ENCODE results near the gene PPP1R1B.

The PPP1R1B gene

GRCh38 chr17:39600997-39601597 lies 25.7 kb upstream of the PPP1R1B start:
- DNase-seq, result no peak

- DNase-seq, result no peak
Measured at GRCh38 chr17:39601758-39602532, 24.8 kb upstream of the PPP1R1B start.

DNA sequence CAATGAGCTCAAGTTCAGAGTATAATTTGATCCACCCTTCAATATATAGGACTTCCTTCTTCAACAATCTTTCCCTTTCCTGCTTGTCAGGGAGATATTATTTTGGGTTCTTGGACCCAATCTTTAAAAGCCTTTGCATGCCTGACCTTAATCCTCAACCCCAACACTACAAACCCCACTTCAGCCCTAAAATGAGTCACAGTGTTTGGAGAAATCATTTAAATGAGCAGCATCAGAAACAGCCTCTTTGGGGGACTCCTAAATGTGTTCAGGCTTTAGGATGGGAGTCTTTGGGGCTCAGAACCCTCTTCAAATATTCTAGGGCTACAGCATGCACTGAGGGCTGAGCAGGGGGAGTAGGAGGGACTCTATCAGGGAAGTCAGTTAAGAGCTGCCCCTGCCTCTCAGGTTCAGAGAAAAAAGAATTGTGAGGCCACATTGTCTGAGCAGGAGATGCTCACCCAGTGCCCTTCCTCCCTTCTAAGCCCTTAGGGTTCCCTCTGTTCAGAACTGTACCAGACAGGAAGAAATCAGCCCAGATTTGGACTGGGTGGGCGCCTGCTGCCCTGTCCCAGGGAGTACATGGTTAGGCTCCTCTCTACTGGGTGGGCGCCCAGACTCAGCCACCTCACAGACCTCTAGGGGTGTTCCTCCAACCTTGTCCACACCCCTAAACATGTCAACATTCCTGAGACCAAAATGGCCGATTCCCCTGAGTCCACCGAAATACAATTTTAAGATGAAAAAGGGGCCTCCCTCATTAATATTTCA lies 24.0 kb upstream of the PPP1R1B start:
- no peak for DNase-seq

GRCh38 chr17:39603304-39604016 lies 23.3 kb upstream of the PPP1R1B start:
- peak; percentile 34 to 52 (median 43) for DNase-seq

DNA sequence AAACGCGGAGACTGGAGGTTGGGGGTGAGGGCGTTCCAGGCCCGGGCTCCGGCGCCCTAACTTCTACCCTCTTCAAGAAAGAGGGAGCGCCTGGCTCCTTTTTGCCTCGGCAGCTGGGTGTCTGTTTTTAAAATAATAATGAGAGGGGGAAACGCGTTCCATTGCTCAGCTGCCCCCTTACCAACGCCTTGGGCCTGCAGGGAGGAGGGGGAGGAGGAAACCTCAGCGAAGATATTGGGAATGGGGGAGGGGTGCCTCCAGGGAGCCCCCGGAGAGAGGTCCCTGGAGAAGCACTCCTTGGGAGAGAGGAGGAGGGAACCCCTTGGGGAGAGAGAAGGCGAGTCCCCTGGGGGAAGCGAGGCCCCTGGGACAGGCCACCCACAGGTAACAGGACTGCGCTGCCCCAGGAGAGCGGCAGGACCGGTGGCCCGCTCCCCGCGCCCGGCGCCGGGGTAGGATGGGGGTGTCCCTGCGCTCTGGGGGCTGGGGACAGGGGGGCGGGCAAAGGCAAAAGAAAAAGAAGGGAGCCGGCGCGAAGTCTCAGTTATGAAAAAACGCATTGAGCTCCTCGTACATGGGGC lies 21.8 kb upstream of the PPP1R1B start:
- no peak for DNase-seq

- peak in 1 of 3 donors; percentile 40 for DNase-seq
Measured at GRCh38 chr17:39605492-39606433, 21.0 kb upstream of the PPP1R1B start.

DNA sequence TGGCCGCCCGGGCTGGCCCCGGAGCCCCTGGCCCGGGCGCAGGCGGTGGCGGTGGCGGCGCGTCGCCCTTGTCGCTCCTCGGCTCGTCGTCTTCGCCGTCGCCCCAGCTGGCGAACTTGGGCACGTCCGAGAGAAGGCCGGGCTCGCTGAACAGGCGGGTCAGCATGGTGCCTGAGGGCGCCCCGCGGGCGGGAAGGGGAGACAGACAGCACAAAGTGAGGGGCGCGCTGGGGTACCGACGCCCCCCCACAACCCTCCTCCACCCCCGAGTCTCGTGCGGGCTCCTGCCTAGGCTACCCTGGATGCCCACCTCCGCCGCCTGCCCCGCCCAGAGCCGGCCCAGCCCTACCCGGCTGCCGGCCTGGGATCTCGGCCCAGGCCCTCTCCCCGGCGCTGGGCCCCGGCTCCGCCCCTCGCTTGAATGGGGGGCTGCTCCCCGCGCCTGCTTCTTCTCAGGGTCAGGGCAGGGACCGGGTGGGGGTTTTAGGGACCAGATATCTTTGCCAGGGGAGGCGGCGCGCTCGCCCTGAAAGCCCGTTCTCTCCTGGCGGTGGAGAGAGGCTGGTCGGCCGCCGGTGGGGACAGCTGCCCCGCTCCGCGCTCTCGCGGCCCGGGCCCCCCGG lies 20.2 kb upstream of the PPP1R1B start:
- DNase-seq, result peak in 1 of 3 donors; percentile 25

DNA sequence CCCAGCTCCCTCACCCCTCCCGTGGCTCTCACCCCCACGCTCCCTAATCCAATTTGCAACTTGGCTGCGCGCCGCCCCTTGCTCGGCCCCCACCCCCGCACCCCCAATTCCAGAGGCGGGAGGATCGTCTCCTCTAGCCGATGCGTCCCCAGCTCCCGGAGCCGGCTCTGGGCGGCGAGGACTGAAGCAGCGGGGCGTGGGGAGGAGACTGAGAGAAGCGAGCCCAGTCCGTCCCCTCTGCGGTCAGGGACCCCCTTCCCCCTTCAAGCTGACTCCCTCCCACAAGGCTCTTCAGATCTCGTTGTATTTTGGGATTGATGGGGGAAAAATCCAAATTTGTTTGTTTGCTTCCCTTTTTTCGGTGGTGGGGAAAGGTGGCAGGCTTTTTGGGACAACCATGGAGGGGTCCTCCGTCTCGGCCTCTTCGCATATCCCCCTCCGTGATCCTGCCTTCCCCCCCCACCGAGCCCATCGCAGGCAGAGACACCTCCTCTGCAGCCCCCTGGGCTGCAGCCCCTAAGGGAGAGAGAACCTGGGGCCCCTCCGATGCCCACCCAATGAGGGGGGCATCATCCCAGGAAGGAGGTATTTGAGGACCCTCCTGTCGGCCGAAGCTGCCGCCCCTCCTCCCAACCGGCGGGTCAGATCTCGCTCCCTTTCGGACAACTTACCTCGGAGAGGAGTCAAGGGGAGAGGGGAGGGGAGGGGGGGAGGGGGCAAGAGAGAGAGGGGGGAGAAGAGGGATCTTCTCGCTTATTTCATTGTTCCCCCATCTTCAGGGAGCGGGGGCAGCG lies 19.5 kb upstream of the PPP1R1B start:
- no peak for DNase-seq

- DNase-seq, result no peak
Measured at GRCh38 chr17:39607851-39608130, 19.0 kb upstream of the PPP1R1B start, which contains the start of gene NEUROD2. NEUROD2 (minus strand) TSS chr17:39607920; CDS start chr17:39606599, 1,321 bp downstream.

GRCh38 chr17:39608142-39608981 lies 18.4 kb upstream of the PPP1R1B start:
- no peak for DNase-seq

GRCh38 chr17:39609416-39610025 lies 17.2 kb upstream of the PPP1R1B start:
- DNase-seq, result no peak

DNA sequence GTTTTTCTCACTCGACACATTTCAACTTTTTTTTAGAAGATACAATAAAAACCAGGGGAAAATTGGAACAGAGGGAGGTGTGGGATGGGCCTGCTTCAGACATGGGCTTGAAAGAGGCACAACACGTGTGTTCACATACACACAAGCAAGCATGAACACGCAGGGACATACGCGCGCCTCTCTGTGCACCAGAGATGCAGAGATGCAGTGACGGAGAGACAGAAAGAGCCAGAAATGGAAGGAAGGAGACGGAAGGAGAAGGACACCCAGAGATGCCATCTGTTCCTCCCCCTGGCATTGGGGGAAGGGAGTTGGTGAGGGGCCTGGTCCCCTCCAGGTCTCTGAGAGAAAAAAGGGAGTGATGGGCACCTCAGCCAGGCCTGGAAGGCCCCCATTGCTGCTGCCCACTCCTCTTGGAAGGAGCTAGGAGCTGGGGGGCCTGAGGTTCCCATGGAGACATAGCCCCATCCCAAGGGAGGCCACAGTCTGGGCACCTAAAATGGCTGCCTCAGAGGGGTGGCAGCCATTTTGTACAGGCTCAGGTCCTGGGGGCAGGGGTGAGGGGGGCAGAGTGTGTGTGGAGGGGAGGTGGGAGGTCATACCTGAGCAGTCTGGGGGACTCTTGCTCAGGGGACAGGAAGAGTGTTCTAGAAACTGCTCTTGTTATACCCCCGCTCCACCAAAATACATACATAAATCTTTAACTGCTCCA lies 15.2 kb upstream of the PPP1R1B start:
- DNase-seq, result no peak

GRCh38 chr17:39612291-39612894 lies 14.4 kb upstream of the PPP1R1B start:
- no peak for DNase-seq

GRCh38 chr17:39612935-39613464 lies 13.8 kb upstream of the PPP1R1B start:
- no peak for DNase-seq

GRCh38 chr17:39614545-39615157 lies 12.1 kb upstream of the PPP1R1B start:
- DNase-seq, result no peak

DNA sequence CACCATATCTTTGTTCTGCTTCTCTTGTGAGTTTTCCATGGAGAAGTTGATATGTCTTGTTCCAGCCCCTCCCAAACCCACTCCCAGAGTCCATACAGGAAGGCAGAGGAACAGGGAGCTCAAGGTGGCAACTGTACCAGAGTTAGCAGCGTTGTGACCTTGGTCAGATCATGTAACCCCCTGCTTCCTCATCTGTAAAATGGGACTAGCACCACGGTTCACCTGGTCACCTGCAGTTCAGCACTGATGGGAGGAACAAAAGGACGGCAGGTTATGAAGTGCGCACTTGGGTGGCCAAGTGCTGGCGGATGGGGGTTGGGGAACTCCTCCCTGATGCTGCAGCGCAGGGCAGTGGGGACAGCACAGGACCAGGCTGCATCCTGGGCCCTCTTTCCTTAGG lies 11.3 kb upstream of the PPP1R1B start:
- no peak for DNase-seq

GRCh38 chr17:39617100-39617445 lies 9.7 kb upstream of the PPP1R1B start:
- no peak for DNase-seq

All from suppressor macrophage treated with lipopolysaccharide for 1 hour (primary cell).